ENCODE results near the gene CALB2.

CALB2 gene

GRCh38 chr16:71428385-71428784 is 69.9 kb downstream of the CALB2 start:
- no peak for DNase-seq

GRCh38 chr16:71428883-71429282 is 70.4 kb downstream of the CALB2 start:
- no peak for DNase-seq

- DNase-seq = no peak
Observed at GRCh38 chr16:71429581-71429980, 71.1 kb downstream of the CALB2 start.

DNA sequence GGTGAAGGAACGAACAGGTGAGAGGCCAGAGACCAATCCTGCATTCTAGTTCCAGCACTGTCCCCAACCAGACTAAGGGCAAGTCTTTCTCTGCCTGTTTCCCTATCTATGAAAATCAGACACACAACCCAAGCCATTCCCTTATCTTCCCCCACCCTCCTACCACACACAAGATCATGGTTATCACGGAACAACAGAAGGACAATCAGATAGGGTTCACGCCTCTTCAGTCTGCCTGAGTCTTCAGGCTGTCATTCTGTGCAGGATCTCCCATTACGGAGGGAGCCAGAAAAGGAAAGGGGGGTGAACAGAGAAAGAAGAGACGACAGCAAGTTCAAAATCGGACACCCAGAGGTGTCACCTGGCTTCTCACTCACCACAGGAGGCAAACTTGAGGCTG is 72.2 kb downstream of the CALB2 start:
- DNase-seq = no peak

GRCh38 chr16:71431176-71431575 is 72.7 kb downstream of the CALB2 start:
- DNase-seq = no peak

GRCh38 chr16:71431991-71432390 is 73.5 kb downstream of the CALB2 start:
- DNase-seq = no peak

- no peak for DNase-seq
Observed at GRCh38 chr16:71432906-71433305, 74.4 kb downstream of the CALB2 start.

DNA sequence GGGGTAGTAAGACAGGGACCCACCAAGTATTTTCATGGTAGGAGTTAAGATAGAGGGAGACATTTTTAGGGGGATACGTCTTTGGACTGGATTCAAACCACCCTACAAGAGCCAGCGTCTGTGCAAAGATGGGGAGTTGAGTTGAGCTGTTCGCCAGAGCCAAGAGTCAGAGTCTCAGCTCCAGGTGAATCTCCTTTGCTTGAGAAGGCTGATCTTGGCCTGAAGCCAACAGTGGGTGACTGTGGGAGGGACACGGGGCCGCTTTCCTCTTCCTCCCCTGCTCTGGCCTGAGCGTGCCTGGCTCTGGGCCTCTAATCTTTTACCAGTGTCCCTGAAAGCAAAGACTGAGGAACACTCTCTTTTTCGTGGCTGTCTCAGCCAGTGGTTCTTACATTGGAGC is 78.0 kb downstream of the CALB2 start:
- DNase-seq = no peak

DNA sequence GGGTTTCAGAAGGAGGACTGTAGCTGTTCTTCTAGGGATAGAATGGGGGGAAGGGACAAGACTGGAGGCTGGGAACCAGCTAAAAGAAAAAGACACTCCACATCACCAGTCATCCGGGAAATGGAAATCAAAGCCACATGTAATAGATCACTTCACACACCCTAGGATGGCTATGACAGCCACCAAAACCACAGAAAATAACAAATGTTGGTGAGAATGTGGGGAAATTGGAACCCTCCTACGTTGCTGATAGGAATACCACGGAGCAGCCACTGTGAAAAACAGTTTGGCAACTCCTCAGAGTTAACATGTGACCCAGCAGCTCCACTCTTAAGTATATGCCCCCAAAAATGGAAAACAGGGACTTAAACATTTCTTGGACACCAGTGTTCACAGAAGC is 81.0 kb downstream of the CALB2 start:
- DNase-seq = no peak

All from GDM1 (cell line).